Measurements from ENCODE around the gene AQP3. TPM values are rescaled to one million over a fixed set of nuclear protein-coding genes. Genes with fewer than 3 reads are reported as not detected.

Gene AQP3
- total and polyA plus RNA-seq, 2 of the 8 experiments (the other 6 are each of a cell fraction or from before 2014, with no cell fraction given): 2.6 to 7.6 TPM

- TF ChIP-seq USF2 (IDR thresholded peaks at IDR 0.05; ENCODE audit: low read length) (no peak), CBX8 (IDR thresholded peaks at IDR 0.05; ENCODE audit: borderline replicate concordance, low read depth, low read length) (no peak), MAX (IDR thresholded peaks at IDR 0.05) (no peak)
Measured at GRCh38 chr9:33446240-33446945, 1.0 kb downstream of the AQP3 start (continued).
